LNCAP (cell line): Measurements from ENCODE around the gene CEACAM7.

Experiments
- TF ChIP-seq, protein P1 (sequence below): fragments of 450-650 bp; IDR thresholded peaks from 2 replicates; pipeline ENCODE4 v1.5.1; 2017; ENCODE audit warnings: mild to moderate bottlenecking

Gene CEACAM7

GRCh38 chr19:41641879-41642485 is 46.1 kb downstream of the CEACAM7 start:
- TF ChIP-seq, protein P1, sequence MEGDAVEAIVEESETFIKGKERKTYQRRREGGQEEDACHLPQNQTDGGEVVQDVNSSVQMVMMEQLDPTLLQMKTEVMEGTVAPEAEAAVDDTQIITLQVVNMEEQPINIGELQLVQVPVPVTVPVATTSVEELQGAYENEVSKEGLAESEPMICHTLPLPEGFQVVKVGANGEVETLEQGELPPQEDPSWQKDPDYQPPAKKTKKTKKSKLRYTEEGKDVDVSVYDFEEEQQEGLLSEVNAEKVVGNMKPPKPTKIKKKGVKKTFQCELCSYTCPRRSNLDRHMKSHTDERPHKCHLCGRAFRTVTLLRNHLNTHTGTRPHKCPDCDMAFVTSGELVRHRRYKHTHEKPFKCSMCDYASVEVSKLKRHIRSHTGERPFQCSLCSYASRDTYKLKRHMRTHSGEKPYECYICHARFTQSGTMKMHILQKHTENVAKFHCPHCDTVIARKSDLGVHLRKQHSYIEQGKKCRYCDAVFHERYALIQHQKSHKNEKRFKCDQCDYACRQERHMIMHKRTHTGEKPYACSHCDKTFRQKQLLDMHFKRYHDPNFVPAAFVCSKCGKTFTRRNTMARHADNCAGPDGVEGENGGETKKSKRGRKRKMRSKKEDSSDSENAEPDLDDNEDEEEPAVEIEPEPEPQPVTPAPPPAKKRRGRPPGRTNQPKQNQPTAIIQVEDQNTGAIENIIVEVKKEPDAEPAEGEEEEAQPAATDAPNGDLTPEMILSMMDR = peak; percentile 71

DNA sequence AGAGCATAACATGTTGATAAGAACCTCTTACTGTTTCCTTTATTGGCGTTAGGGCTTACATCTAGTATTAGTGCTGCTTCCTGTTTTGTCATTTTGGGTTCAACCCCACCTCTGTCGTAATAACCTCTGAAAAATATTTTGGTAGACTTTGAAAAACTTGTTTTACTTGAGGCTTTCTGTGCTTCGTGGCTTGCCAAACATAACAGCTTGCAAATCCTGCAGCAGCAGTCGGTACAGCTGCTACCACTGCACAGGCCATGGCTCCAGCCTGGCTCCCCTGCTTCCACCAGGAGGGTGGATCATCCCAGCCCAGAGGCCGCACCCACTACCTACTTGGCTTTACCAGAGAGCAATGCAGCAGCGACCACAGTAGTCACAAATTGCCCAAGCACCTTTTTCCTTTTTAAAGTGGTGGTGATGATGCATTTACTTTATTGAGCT is 49.4 kb downstream of the CEACAM7 start:
- TF ChIP-seq, protein P1 = no peak

DNA sequence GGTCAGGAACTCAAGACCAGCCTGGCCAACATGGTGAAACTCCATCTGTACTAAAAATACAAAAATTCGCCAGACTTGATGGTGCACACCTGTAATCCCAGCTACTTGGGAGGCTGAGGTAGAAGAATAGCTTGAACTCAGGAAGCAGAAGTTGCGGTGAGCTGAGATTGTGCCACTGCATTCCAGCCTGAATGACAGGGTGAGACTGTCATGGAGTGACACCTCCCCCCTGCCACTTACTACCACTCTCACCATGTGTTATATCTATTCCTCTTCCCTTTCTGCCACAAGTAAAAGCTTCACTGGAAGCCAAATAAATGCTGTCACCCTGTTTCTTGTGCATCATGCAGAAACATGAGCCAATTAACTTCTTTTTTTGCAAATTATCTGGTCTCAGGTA is 50.6 kb downstream of the CEACAM7 start:
- TF ChIP-seq, protein P1 = no peak

DNA sequence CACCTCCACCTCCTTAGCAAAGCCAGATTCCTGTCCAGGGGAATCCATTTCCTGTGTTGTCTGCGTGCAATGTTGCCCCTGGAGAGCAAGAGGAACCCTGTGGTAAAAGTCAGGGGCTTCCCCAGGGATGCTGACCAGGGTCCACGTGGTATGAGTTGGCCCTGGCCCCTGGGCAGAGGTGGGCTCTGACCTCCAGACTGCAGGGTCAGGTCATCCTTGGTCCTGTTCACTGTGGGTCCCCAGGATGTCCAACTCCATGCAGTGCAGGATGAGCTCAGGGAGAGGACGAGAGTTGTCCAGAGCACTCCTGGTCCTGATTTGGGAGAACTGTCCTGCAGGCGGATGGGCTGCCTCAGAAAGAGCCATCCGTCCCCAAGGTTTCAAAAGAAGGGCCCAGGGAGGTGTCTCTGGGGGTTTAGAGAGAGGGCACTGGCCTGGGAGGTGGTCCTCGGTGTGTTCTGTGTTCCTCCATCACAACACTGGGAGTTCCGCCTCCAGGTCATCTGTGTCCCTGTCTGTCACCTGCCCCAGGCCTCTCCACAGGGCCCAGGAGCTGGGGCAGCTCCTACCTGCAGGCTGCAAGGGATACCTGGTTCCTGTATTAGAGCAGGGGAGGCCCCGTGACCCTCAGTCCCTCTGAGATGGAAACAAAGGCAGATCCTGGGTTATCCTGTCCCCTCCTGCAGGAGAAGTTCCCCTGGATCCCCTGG is 59.9 kb downstream of the CEACAM7 start:
- TF ChIP-seq, protein P1 = no peak

DNA sequence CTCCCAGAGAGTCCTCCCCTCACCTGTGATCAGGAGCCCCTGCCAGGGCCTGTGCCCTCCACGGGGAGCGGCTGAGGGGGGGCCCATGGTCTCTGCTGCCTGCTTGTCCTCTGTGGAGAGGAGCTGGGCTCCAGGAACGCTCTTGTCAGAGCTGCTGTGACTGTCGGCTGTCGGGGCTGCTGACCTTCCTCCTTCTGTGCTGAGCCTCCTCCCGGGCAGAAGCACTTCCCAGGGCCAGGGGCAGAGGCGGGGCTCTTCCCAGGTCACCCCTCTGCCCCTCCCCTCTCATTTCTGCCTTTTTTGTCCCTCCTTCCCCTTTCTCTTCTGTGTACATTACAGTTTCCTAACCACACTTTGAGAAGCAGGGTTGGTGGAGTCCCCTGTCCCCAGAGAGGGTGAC is 61.2 kb downstream of the CEACAM7 start, which contains the start of gene CEACAM4:
Gene CEACAM4, minus strand, starts transcription at position 198 of the 400 bp plus-strand sequence. Its CDS starts 111 bp downstream, at position 87.
- TF ChIP-seq, protein P1 = no peak

DNA sequence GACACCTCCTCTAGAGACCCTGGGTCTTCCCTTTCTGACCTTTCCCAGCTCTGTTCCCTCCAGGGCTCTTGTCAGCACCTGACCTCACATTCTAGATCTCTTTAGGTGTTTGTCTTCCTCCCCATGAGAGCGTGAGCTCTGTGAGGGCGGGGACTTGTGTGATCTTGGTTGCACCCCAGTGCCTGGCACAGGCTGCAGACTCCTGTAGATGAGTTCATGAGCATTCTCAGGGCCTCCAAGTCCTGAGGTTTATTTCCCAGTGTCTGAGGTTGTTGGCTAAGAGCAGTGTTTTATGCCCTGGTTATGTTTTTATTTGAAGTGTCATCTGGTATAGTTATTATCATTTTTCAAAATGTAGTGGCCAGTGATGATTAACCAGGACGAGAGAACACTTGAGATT is 61.8 kb downstream of the CEACAM7 start:
- TF ChIP-seq, protein P1 = no peak

DNA sequence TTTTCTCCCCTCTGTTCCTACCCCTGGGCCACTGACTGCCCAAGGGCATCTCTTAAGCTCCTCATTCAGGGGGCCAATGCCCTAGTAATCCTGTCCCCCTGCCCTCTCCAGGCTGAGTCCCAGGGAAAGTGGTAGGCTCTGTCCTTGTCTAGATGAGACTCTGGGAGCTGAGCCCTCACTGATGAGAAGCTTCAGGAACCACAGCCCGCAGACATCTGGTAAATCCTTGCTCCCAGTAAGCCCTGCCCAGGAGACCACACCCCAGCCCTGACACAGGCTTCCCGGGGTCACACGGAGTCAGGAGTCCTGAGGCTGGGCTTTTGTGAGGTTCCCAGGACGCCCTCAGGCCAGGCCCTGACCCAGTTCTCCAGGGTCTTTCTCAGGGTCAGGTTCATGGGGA is 63.1 kb downstream of the CEACAM7 start:
- TF ChIP-seq, protein P1 = no peak
